ENCODE results near the gene EHMT1. TPM values are rescaled to one million over a fixed set of nuclear protein-coding genes. Genes with fewer than 3 reads are reported as not detected.

EHMT1 gene
- total RNA-seq, 2 donors from 2014 or later: 56.2 to 97.9 TPM

DNA sequence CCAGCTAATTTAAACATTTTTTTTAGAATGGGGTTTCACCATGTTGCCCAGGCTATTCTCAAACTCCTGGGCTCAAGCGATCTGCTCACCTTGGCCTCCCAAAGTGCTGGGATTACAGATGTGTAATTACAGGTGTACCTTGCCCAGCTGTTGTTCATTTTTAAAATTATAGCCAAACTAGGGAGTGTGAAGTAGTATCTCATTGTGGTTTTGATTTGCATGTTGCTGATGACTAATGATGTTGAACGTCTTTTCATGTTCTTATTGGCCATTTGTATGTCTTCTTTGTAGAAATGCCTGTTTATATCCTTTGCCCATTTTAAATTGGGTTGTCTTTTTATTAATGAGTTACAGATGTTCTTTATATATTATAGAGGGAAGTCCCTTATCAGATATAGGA, 31.5 kb downstream of the EHMT1 start:
- DNase-seq: no peak
- Histone ChIP-seq H3K9me3 (no peaks in the 10 kb centered on the region), H3K27ac (no peak overlapping the region), H3K9ac (ENCODE audit: low read depth in 2 of 2, low read length in 2 of 2) (no peak overlapping the region), H3K36me3 (no peaks in the 10 kb centered on the region), H3K4me3 (no peak overlapping the region), H3K27me3 (no peaks in the 10 kb centered on the region), H3K4me1 (no peaks in the 10 kb centered on the region)
- TF ChIP-seq, protein P1, sequence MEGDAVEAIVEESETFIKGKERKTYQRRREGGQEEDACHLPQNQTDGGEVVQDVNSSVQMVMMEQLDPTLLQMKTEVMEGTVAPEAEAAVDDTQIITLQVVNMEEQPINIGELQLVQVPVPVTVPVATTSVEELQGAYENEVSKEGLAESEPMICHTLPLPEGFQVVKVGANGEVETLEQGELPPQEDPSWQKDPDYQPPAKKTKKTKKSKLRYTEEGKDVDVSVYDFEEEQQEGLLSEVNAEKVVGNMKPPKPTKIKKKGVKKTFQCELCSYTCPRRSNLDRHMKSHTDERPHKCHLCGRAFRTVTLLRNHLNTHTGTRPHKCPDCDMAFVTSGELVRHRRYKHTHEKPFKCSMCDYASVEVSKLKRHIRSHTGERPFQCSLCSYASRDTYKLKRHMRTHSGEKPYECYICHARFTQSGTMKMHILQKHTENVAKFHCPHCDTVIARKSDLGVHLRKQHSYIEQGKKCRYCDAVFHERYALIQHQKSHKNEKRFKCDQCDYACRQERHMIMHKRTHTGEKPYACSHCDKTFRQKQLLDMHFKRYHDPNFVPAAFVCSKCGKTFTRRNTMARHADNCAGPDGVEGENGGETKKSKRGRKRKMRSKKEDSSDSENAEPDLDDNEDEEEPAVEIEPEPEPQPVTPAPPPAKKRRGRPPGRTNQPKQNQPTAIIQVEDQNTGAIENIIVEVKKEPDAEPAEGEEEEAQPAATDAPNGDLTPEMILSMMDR (IDR thresholded peaks at IDR 0.05): no peak
- intact Hi-C loops (cut with DNase I): no loop called here

DNA sequence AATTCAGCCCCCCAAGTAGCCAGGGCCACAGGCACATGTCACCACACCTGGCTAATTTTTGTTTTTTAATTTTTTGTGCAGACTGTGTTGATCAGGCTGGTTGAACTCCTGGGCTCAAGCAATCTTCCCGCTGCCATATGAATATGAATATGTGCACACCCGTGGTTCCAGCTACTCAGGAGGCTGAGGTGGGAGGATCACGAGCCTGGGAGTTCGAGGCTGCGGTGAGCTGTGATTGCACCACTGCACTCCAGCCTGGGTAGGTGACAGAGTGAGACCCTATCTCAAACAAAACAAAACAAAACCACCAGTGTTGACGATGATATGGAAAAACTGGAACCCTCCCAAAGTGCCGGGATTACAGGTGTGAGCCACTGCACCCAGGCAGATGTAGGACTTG, 32.0 kb downstream of the EHMT1 start:
- TF ChIP-seq, protein P1 (IDR thresholded peaks at IDR 0.05): no peak
- no peaks in the 10 kb centered on the region for H3K4me1 ChIP-seq
- no peaks in the 10 kb centered on the region for H3K27me3 ChIP-seq
- H3K9me3 ChIP-seq: no peaks in the 10 kb centered on the region
- intact Hi-C loops (cut with DNase I): no loop called here
- no peak for DNase-seq
- H3K36me3 ChIP-seq: no peaks in the 10 kb centered on the region
- no peak overlapping the region for H3K27ac ChIP-seq
- H3K9ac ChIP-seq (ENCODE audit: low read depth in 2 of 2, low read length in 2 of 2): no peak overlapping the region
- no peak overlapping the region for H3K4me3 ChIP-seq

DNA sequence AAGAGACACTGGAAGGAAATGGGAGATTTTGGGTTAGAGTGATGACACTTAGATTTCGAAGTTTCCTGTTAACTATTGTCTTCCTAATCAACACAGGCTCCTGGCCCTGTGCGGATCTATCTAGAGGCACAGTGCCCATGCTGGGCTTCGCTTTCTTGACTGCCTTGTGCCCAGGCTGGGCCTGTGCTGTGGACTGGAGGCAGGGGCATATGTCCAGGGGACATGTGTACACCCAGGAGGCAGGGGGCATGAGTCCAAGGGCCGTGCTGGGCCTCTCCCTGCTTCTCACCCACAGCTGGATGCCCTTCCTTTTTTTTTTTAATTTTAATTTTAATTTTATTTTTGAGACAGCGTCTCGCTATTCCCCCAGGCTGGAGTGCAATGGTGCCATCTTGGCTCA, 37.6 kb downstream of the EHMT1 start:
- DNase-seq: no peak
- Histone ChIP-seq H3K4me1 (no peaks in the 10 kb centered on the region), H3K9me3 (no peaks in the 10 kb centered on the region), H3K9ac (ENCODE audit: low read depth in 2 of 2, low read length in 2 of 2) (no peak overlapping the region), H3K36me3 (no peaks in the 10 kb centered on the region), H3K27me3 (no peaks in the 10 kb centered on the region), H3K27ac (no peak overlapping the region), H3K4me3 (no peak overlapping the region)
- TF ChIP-seq, protein P1 (IDR thresholded peaks at IDR 0.05): no peak
- intact Hi-C loops (cut with DNase I): no loop called here

DNA sequence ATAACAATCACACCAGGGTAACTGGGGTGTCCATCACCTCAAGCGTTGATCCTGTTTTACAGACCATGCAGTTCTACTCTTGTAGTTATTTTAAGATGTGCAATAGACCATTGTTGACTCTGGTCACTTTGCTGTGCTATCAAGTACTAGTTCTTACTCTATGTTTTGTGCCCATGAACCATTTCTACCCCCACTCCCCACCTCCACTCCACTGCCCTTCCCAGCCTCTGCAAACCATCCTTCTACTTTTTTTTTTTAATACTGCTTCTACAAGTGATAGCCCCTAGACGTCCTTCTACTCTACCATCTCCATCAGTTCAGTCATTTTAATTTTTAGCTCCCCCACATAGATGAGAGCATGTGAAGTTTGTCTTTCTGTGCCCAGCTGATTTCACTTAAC, 38.8 kb downstream of the EHMT1 start:
- H3K36me3 ChIP-seq: no peaks in the 10 kb centered on the region
- H3K9ac ChIP-seq (ENCODE audit: low read depth in 2 of 2, low read length in 2 of 2): no peak overlapping the region
- H3K27ac ChIP-seq: no peak overlapping the region
- TF ChIP-seq, protein P1 (IDR thresholded peaks at IDR 0.05): no peak
- no peaks in the 10 kb centered on the region for H3K4me1 ChIP-seq
- H3K9me3 ChIP-seq: no peaks in the 10 kb centered on the region
- no peak overlapping the region for H3K4me3 ChIP-seq
- H3K27me3 ChIP-seq: no peaks in the 10 kb centered on the region
- no peak for DNase-seq
- intact Hi-C loops (cut with DNase I): no loop called here

DNA sequence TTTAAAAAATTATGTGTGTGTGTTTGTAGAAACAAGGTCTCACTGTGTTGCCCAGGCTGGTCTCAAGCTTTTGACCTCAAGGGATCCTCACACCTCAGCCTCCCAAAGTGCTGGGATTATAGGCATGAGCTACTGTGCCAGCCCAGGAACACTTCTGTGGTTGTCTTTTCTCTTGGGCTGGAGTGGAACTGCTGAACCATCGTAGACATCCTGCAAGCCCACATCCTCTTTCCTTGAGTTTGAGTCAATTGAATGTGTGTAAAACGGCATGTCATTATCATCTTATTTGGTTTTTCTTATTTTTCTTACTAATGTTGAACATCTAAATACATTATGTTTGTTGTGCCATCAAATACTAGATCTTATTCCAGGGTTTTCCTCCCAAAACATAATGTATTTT, 40.0 kb downstream of the EHMT1 start:
- no peaks in the 10 kb centered on the region for H3K36me3 ChIP-seq
- no peak overlapping the region for H3K9ac ChIP-seq (ENCODE audit: low read depth in 2 of 2, low read length in 2 of 2)
- intact Hi-C loops (cut with DNase I): no loop called here
- DNase-seq: no peak
- TF ChIP-seq, protein P1 (IDR thresholded peaks at IDR 0.05): no peak
- no peaks in the 10 kb centered on the region for H3K27me3 ChIP-seq
- H3K4me3 ChIP-seq: no peak overlapping the region
- no peak overlapping the region for H3K27ac ChIP-seq
- H3K4me1 ChIP-seq: no peaks in the 10 kb centered on the region
- no peaks in the 10 kb centered on the region for H3K9me3 ChIP-seq

DNA sequence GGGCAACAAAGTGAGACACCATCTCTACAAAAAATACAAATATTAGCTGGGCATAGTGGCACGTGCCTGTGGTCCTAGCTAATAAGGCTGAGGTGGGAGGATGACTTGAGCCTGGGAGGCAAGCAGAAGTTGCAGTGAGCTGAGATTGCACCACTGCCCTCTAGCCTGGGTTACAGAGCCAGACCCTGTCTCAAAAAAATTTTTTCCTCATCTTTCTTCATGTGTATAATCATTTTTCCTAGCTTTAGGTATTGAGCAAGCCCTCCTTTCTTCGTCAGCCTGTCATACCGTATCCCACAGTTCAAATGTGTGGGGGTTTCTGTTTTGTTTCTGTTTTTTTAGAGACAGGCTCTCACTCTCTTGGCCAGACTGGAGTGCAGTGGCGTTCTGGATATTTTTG, 41.3 kb downstream of the EHMT1 start:
- Histone ChIP-seq H3K36me3 (no peaks in the 10 kb centered on the region), H3K9ac (ENCODE audit: low read depth in 2 of 2, low read length in 2 of 2) (no peak overlapping the region), H3K4me3 (no peak overlapping the region), H3K4me1 (no peaks in the 10 kb centered on the region), H3K27me3 (no peaks in the 10 kb centered on the region), H3K9me3 (no peaks in the 10 kb centered on the region), H3K27ac (no peak overlapping the region)
- no peak for DNase-seq
- TF ChIP-seq, protein P1 (IDR thresholded peaks at IDR 0.05): no peak
- intact Hi-C loops (cut with DNase I): no loop called here

All from colonic mucosa (tissue), 4 donors.